ENCODE data around the gene CMTM5.
A peak's percentile ranks its signal among the peaks of the same experiment; 100 is the strongest.

The CMTM5 gene

DNA sequence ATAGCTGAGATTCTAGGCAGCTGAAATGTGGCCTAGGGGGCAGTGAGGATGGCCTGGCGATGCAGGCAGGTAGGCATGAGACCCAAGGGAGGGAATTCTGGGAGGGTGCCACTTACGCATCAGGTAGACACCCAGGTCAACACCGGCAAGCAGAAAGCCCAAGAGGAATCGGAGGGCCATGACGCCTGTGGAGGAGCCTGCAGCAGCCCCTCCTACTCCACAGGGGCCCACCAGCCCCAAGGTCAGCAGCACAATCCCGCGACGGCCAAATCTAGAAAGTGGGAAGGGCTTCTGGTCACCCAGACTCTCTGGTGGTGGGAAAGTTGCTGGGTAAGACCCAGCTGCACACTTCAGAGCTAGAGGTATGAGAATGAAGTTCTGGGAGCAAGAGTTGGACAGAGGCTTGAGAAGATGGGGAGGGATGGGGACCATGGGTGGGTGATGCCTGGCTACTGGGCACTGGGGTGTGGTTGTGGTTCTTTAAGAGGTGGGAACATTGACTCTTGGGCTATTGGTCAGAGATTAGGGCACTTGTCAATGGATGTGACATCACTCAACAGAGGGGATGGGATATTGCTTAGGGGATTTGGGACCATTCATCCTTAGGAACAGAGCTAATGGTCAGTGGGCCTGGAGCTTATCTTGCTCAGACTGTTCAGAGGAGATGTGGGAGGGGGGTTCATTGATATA is 27.5 kb upstream of the CMTM5 start:
- peaks cover 4% of the 10 kb centered on the region for H3K4me1 ChIP-seq (ENCODE audit: control insufficient read depth, insufficient read depth, low read length, poor library complexity, severe bottlenecking)
- no peak overlapping the region for H3K4me3 ChIP-seq (ENCODE audit: extremely low read depth, insufficient read depth, low read length, poor library complexity, severe bottlenecking)
- H3K27ac ChIP-seq (ENCODE audit: low read depth, low read length, severe bottlenecking): no peak overlapping the region
- no peaks in the 10 kb centered on the region for H3K9me3 ChIP-seq (ENCODE audit: control insufficient read depth, low read length)
- H3K36me3 ChIP-seq (ENCODE audit: control insufficient read depth, insufficient read depth, low read length): peaks cover 8% of the 10 kb centered on the region
- 91 to 100% methylated on average over 2 to 8 of the region's 8 CpGs for WGBS, 2 experiments (ENCODE audit: insufficient coverage in 2 of 2)

- 8 to 13% methylated on average over 46 to 52 of the region's 61 CpGs for WGBS, 2 experiments (ENCODE audit: insufficient coverage in 2 of 2)
- H3K36me3 ChIP-seq (ENCODE audit: control insufficient read depth, insufficient read depth, low read length): peaks cover 13% of the 10 kb centered on the region
- no peak overlapping the region for H3K27ac ChIP-seq (ENCODE audit: low read depth, low read length, severe bottlenecking)
- H3K4me1 ChIP-seq (ENCODE audit: control insufficient read depth, insufficient read depth, low read length, poor library complexity, severe bottlenecking): no peaks in the 10 kb centered on the region
- H3K4me3 ChIP-seq (ENCODE audit: extremely low read depth, insufficient read depth, low read length, poor library complexity, severe bottlenecking): peak overlapping the region; percentile 76
- no peaks in the 10 kb centered on the region for H3K9me3 ChIP-seq (ENCODE audit: control insufficient read depth, low read length)
These were observed 25.0 kb upstream of the CMTM5 start for GRCh38 chr14:23351681-23352505.

DNA sequence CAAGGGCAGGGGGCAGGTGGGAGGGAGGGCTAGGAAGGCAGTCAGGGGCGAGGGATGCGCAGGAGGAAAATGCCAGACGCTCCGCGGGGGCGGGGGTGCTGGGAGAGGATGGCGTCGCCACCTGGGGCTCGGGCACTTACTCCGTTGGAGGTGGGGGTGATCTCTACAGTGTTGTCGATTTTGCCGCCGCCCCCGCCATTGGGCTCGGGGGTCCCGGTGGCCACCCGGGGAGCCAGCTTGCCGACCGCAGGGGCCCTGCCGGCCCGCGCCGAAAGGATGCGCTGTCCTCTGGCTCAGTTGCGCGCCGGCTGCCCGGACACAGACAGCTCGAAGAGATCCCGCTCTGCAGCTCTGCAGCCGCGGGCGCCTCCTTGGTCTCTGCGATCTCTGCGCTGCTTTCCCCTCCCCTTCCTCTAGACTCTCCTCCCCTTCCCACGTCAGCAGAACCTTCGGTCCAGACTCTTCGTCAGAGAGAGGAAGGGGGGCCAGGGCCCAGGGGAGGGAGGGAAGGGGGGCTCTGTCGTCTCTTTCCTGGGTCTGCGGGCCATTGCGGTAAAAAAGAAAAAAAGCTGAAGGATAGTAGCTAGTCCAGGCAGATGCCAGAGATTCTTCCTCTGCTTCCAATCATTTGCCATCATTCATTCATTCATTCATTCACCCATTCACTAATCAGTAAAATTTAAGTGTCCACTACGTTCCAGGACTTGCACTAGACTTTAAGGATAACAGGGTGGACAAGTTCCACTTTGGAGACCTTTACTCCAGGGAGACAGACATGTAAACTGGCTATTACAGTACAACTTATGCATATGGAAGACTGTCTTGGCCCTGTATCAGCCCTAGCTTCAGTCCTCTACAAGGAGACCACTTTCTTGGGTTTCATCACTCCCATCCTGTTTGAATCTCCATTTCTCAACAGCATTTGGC is 24.1 kb upstream of the CMTM5 start, which contains the start of gene SLC22A17:
Gene SLC22A17 (minus strand): TSS at position 382 of the 927 bp plus-strand sequence.
- Histone ChIP-seq H3K9me3 (ENCODE audit: control insufficient read depth, low read length) (no peaks in the 10 kb centered on the region), H3K36me3 (ENCODE audit: control insufficient read depth, insufficient read depth, low read length) (peaks cover 20% of the 10 kb centered on the region), H3K4me1 (ENCODE audit: control insufficient read depth, insufficient read depth, low read length, poor library complexity, severe bottlenecking) (no peaks in the 10 kb centered on the region), H3K27ac (ENCODE audit: low read depth, low read length, severe bottlenecking) (peak within 1 kb of the TSS; percentile 45), H3K4me3 (ENCODE audit: extremely low read depth, insufficient read depth, low read length, poor library complexity, severe bottlenecking) (peak within 1 kb of the TSS; percentile 76)
- WGBS, 2 experiments (ENCODE audit: insufficient coverage in 2 of 2): 3 to 4% methylated on average over 23 to 25 of the region's 42 CpGs

- Histone ChIP-seq H3K9me3 (ENCODE audit: control insufficient read depth, low read length) (no peaks in the 10 kb centered on the region), H3K36me3 (ENCODE audit: control insufficient read depth, insufficient read depth, low read length) (peaks cover 22% of the 10 kb centered on the region), H3K4me3 (ENCODE audit: extremely low read depth, insufficient read depth, low read length, poor library complexity, severe bottlenecking) (no peak overlapping the region), H3K27ac (ENCODE audit: low read depth, low read length, severe bottlenecking) (no peak overlapping the region), H3K4me1 (ENCODE audit: control insufficient read depth, insufficient read depth, low read length, poor library complexity, severe bottlenecking) (no peaks in the 10 kb centered on the region)
- 100% methylated on average over 1 of the region's 5 CpGs for WGBS, 2 experiments (ENCODE audit: insufficient coverage in 2 of 2)
These were observed 23.4 kb upstream of the CMTM5 start for GRCh38 chr14:23353433-23353780.

DNA sequence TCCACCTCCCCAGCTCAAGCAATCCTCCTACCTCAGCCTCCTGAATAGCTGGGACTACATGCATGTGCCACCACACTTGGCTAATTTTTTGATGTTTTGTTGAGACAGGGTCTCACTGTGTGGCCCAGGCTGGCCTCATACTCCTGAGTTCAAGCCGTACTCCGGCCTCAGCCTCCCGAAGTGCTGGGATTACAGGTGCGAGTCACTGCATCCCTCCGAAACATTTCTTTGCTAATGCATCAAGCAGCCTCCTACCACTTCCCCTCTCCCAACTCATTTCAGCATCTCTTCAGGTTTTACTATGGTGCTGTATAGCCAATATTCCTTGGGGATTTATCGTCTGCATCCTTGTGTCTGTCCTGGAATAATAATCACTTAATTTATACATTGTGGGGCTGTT is 21.9 kb upstream of the CMTM5 start:
- Histone ChIP-seq H3K27ac (ENCODE audit: low read depth, low read length, severe bottlenecking) (no peak overlapping the region), H3K4me3 (ENCODE audit: extremely low read depth, insufficient read depth, low read length, poor library complexity, severe bottlenecking) (no peak overlapping the region), H3K9me3 (ENCODE audit: control insufficient read depth, low read length) (no peaks in the 10 kb centered on the region), H3K36me3 (ENCODE audit: control insufficient read depth, insufficient read depth, low read length) (peaks cover 36% of the 10 kb centered on the region), H3K4me1 (ENCODE audit: control insufficient read depth, insufficient read depth, low read length, poor library complexity, severe bottlenecking) (no peaks in the 10 kb centered on the region)
- 92% methylated on average over 4 to 5 of the region's 6 CpGs for WGBS, 2 experiments (ENCODE audit: insufficient coverage in 2 of 2)

- no peaks in the 10 kb centered on the region for H3K9me3 ChIP-seq (ENCODE audit: control insufficient read depth, low read length)
- H3K36me3 ChIP-seq (ENCODE audit: control insufficient read depth, insufficient read depth, low read length): peaks cover 46% of the 10 kb centered on the region
- H3K27ac ChIP-seq (ENCODE audit: low read depth, low read length, severe bottlenecking): no peak overlapping the region
- H3K4me3 ChIP-seq (ENCODE audit: extremely low read depth, insufficient read depth, low read length, poor library complexity, severe bottlenecking): no peak overlapping the region
- no peaks in the 10 kb centered on the region for H3K4me1 ChIP-seq (ENCODE audit: control insufficient read depth, insufficient read depth, low read length, poor library complexity, severe bottlenecking)
- WGBS, 2 experiments (ENCODE audit: insufficient coverage in 2 of 2): 90 to 100% methylated on average over 1 of the region's 6 CpGs
These were observed 20.9 kb upstream of the CMTM5 start for GRCh38 chr14:23355871-23356435.

DNA sequence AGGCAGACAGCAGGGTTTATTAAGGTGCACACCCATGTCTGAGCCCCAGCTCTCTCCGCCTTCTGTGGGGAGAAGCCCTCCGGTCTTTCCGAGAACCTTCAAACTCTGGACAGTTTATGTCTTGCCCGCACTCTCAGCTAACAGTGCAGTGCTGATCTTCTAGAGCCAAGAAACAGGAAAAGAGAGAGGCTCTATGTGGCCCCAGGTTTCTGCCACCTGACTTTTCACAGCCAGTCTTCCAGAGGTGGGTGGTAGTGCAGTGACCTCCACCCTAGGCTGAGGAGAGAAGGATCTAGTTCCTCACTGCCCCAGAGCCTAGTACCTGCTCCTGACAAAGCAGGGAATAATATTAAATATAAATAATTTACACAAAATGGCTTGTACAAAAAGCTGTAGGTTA is 20.2 kb upstream of the CMTM5 start:
- H3K36me3 ChIP-seq (ENCODE audit: control insufficient read depth, insufficient read depth, low read length): peaks cover 46% of the 10 kb centered on the region
- no peaks in the 10 kb centered on the region for H3K4me1 ChIP-seq (ENCODE audit: control insufficient read depth, insufficient read depth, low read length, poor library complexity, severe bottlenecking)
- no peaks in the 10 kb centered on the region for H3K9me3 ChIP-seq (ENCODE audit: control insufficient read depth, low read length)
- 84 to 94% methylated on average over 3 to 4 of the region's 4 CpGs for WGBS, 2 experiments (ENCODE audit: insufficient coverage in 2 of 2)
- no peak overlapping the region for H3K4me3 ChIP-seq (ENCODE audit: extremely low read depth, insufficient read depth, low read length, poor library complexity, severe bottlenecking)
- no peak overlapping the region for H3K27ac ChIP-seq (ENCODE audit: low read depth, low read length, severe bottlenecking)

- Histone ChIP-seq H3K27ac (ENCODE audit: low read depth, low read length, severe bottlenecking) (no peak overlapping the region), H3K4me1 (ENCODE audit: control insufficient read depth, insufficient read depth, low read length, poor library complexity, severe bottlenecking) (no peaks in the 10 kb centered on the region), H3K4me3 (ENCODE audit: extremely low read depth, insufficient read depth, low read length, poor library complexity, severe bottlenecking) (no peak overlapping the region), H3K36me3 (ENCODE audit: control insufficient read depth, insufficient read depth, low read length) (peaks cover 52% of the 10 kb centered on the region), H3K9me3 (ENCODE audit: control insufficient read depth, low read length) (no peaks in the 10 kb centered on the region)
- 92 to 94% methylated on average over 8 of the region's 8 CpGs for WGBS, 2 experiments (ENCODE audit: insufficient coverage in 2 of 2)
These were observed 19.6 kb upstream of the CMTM5 start for GRCh38 chr14:23357261-23357660.

GRCh38 chr14:23358042-23358441 is 18.8 kb upstream of the CMTM5 start:
- Histone ChIP-seq H3K9me3 (ENCODE audit: control insufficient read depth, low read length) (no peaks in the 10 kb centered on the region), H3K36me3 (ENCODE audit: control insufficient read depth, insufficient read depth, low read length) (peaks cover 59% of the 10 kb centered on the region), H3K4me1 (ENCODE audit: control insufficient read depth, insufficient read depth, low read length, poor library complexity, severe bottlenecking) (no peaks in the 10 kb centered on the region), H3K27ac (ENCODE audit: low read depth, low read length, severe bottlenecking) (no peak overlapping the region), H3K4me3 (ENCODE audit: extremely low read depth, insufficient read depth, low read length, poor library complexity, severe bottlenecking) (no peak overlapping the region)
- 92 to 97% methylated on average over 3 of the region's 3 CpGs for WGBS, 2 experiments (ENCODE audit: insufficient coverage in 2 of 2)

GRCh38 chr14:23358553-23359166 is 18.2 kb upstream of the CMTM5 start:
- H3K27ac ChIP-seq (ENCODE audit: low read depth, low read length, severe bottlenecking): peak overlapping the region; percentile 32
- H3K4me1 ChIP-seq (ENCODE audit: control insufficient read depth, insufficient read depth, low read length, poor library complexity, severe bottlenecking): no peaks in the 10 kb centered on the region
- 95 to 98% methylated on average over 5 to 11 of the region's 12 CpGs for WGBS, 2 experiments (ENCODE audit: insufficient coverage in 2 of 2)
- peaks cover 64% of the 10 kb centered on the region for H3K36me3 ChIP-seq (ENCODE audit: control insufficient read depth, insufficient read depth, low read length)
- H3K4me3 ChIP-seq (ENCODE audit: extremely low read depth, insufficient read depth, low read length, poor library complexity, severe bottlenecking): no peak overlapping the region
- no peaks in the 10 kb centered on the region for H3K9me3 ChIP-seq (ENCODE audit: control insufficient read depth, low read length)
